K562 (cell line): Measurements from ENCODE around the gene STAU1. TPM values are rescaled to one million over a fixed set of nuclear protein-coding genes. Genes with fewer than 3 reads are reported as not detected.
A peak's percentile ranks its signal among the peaks of the same experiment; 100 is the strongest.

Experiments
- BCLAF1 ChIP-seq, 2 experiments: fragments of 450-650 bp in 1 of 2; IDR thresholded peaks; 2 replicates each; pipeline ENCODE4 v1.6.1; 2011 to 2017; ENCODE audit warnings: low read depth in 2 of 2, antibody characterized with exemption in 1 of 2, borderline replicate concordance in 1 of 2, low read length in 1 of 2, mild to moderate bottlenecking in 1 of 2, mixed read lengths in 1 of 2; ENCODE audit not compliant: control insufficient read depth in 1 of 2
- CREB1 ChIP-seq, 2 experiments: sonication (generic) in 1 of 2; formaldehyde crosslinking in 1 of 2; IDR thresholded peaks; 2 replicates each; pipeline versions ENCODE4 v1.6.1 to v1.8.0; 2012 to 2022; ENCODE audit warnings: inconsistent platforms in 1 of 2, mild to moderate bottlenecking in 1 of 2, missing genetic modification reagents in 1 of 2, moderate library complexity in 1 of 2
- ETS1 ChIP-seq: conservative IDR thresholded peaks from 2 replicates; pipeline ENCODE4 v1.6.1; 2011; ENCODE audit warnings: low read depth, mild to moderate bottlenecking, low read length; ENCODE audit not compliant: control insufficient read depth
- POLR2AphosphoS2 ChIP-seq: IDR thresholded peaks from 2 replicates; pipeline ENCODE4 v1.6.1; 2012; ENCODE audit warnings: low read length, improper control_type of control experiment
- RNF219 ChIP-seq: fragments of 250-450 bp; sonication (Bioruptor Pico); IDR thresholded peaks from 2 replicates; pipeline ENCODE4 v1.5.0; 2022; ENCODE audit warnings: mild to moderate bottlenecking
- SIN3B ChIP-seq: fragments of 450-650 bp; IDR thresholded peaks from 2 replicates; pipeline ENCODE4 v1.6.1; 2017; ENCODE audit warnings: low read depth, mild to moderate bottlenecking, moderate library complexity
- SMAD4 ChIP-seq: fragments of 250-450 bp; sonication (Bioruptor Pico); conservative IDR thresholded peaks from 2 replicates; pipeline ENCODE4 v1.8.0; 2021; ENCODE audit warnings: inconsistent platforms, mild to moderate bottlenecking, moderate library complexity
- SRF ChIP-seq, 2 experiments: fragments of 250-450, 450-650 bp in 1 of 2; sonication (Bioruptor Pico) in 1 of 2; sonication (generic) in 1 of 2; formaldehyde crosslinking; IDR thresholded peaks; 2 replicates each; pipeline versions ENCODE4 v1.5.0 to v1.5.1; 2020 to 2022; ENCODE audit warnings: mild to moderate bottlenecking in 1 of 2, missing genetic modification reagents in 1 of 2
- TAF9B ChIP-seq: fragments of 450-650 bp; IDR thresholded peaks from 2 replicates; pipeline ENCODE4 v1.6.1; 2018; ENCODE audit warnings: mild to moderate bottlenecking; ENCODE audit not compliant: partially characterized antibody
- TEAD4 ChIP-seq, 2 experiments: sonication (generic) in 1 of 2; formaldehyde crosslinking in 1 of 2; IDR thresholded peaks; 2 replicates each; pipeline versions ENCODE4 v1.6.1 to v1.8.0; 2012 to 2022; ENCODE audit warnings: borderline replicate concordance in 1 of 2, inconsistent platforms in 1 of 2, low read length in 1 of 2, mild to moderate bottlenecking in 1 of 2, missing genetic modification reagents in 1 of 2
- ZNF175 ChIP-seq: fragments of 200-800 bp; sonication (Bioruptor generic); IDR thresholded peaks from 2 replicates; pipeline ENCODE4 v1.6.1; 2016; ENCODE audit warnings: low read depth, mild to moderate bottlenecking, missing genetic modification characterization, missing compliant biosample characterization
- ZNF311 ChIP-seq: fragments of 250-450 bp; sonication (Bioruptor Pico); IDR thresholded peaks from 2 replicates; pipeline ENCODE4 v1.4.0; 2020; ENCODE audit warnings: mild to moderate bottlenecking, moderate library complexity
- ZNF431 ChIP-seq: sonication (generic); formaldehyde crosslinking; IDR thresholded peaks from 2 replicates; pipeline ENCODE4 v1.8.0; 2022; ENCODE audit warnings: mild to moderate bottlenecking, missing genetic modification reagents
- ZNF561 ChIP-seq: fragments of 450-650 bp; formaldehyde crosslinking; conservative IDR thresholded peaks from 2 replicates; pipeline ENCODE4 v1.4.0; 2020; ENCODE audit warnings: mild to moderate bottlenecking, moderate library complexity
- ZNF644 ChIP-seq: fragments of 200-800 bp; sonication (Bioruptor generic); IDR thresholded peaks from 2 replicates; pipeline ENCODE4 v1.6.1; 2016; ENCODE audit warnings: low read depth, missing genetic modification characterization, missing compliant biosample characterization
- polyA plus RNA-seq, 8 experiments: library from polyadenylated mRNA; depleted of rRNA in 4 of 8; stranded (reverse) in 5 of 8; unstranded in 3 of 8; fragments of >200 nt; fragmentation: Nextera tagmentation in 2 of 8; fragmentation: Illumina TruSeq in 1 of 8; extraction: Ambion mirVana in 2 of 8; extraction: Trizol in 1 of 8; gene quantifications; 2 replicates each; pipeline versions ENCODE4 v1.2.1 to v1.2.3, GENCODE V29; 2011 to 2014; ENCODE audit warnings: inconsistent platforms in 1 of 8, missing spikeins in 1 of 8
- total RNA-seq, 7 experiments: library from RNA; depleted of rRNA in 6 of 7; stranded (reverse); fragments of >200 nt in 6 of 7; fragmentation: Illumina TruSeq in 2 of 7; extraction: Trizol in 2 of 7; gene quantifications; 2 replicates each; pipeline versions ENCODE4 v1.2.1 to v1.2.3, GENCODE V29; 2011 to 2021; ENCODE audit warnings: low replicate concordance in 1 of 7
- TF ChIP-seq, protein P1 (sequence below), 2 experiments: fragments of 450-650 bp; conservative IDR thresholded peaks; 2 replicates each; pipeline ENCODE4 v1.6.1; 2017; ENCODE audit warnings: mild to moderate bottlenecking in 2 of 2, moderate library complexity in 2 of 2

Gene STAU1
- total and polyA plus RNA-seq, 9 of the 15 experiments (the other 6 are each of a cell fraction or from before 2014, with no cell fraction given), result 18.0 to 106 (median 50.6) TPM

DNA sequence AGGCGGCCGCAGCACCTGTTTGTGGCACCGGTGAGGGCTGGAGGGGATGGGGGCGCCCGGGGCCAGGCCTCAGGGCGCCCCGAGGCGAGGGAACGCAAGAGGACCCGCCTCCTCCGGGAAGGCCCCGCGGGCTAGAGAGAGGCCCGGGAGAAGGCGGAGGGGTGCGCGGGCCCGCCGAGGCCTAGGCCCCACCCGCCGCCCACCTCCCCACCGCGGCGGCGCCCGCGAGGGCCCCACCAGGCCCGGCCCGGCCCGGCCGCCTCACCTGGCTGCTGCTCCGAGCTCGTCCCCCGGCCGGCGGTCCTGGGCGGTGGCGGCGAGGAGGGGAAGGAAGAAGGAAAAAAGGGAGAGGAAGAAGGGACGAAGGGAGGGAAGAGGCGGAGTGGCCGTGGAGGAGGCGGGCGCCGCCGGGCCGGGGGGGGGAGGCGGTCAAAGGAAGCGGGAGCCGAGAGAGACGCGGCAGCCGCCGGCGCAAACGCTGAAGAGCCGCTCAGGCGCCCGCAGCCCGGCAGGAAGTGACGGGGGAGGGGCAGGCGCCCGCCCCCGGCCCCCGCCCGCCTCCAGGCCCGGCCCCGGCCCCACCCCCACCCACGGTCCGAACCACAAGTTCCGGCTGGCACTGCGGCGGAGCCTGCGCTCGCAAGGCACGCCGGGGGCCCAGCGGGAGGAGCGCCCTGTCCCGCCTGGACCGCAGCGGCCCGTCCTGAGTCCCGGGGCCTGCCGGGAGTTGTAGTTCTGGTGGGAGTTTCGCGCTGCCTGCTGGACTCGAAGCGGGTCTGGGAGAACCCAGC is at the start of gene STAU1 (continued):
- peak; percentile 99 for TF ChIP-seq ETS1
- 0 out of 2 replicates have a peak, but pooled peaks have one; percentile 30 for TF ChIP-seq SIN3B
- TF ChIP-seq POLR2AphosphoS2, result no peak
- TF ChIP-seq TEAD4 (IDR thresholded peaks at IDR 0.05; ENCODE audit: low read length), result no peak
- TF ChIP-seq TEAD4 (CRISPR knock-in tag; IDR thresholded peaks at IDR 0.05; ENCODE audit: borderline replicate concordance), result no peak
- TF ChIP-seq ZNF311 (CRISPR knock-in tag), result no peak
- peak; percentile 38; the same call in 1 of the 2 replicates for TF ChIP-seq SMAD4 (CRISPR knock-in tag)
- TF ChIP-seq TAF9B, result peak; percentile 57
- TF ChIP-seq BCLAF1 (IDR thresholded peaks at IDR 0.05; ENCODE audit: borderline replicate concordance in 1 of 2, control insufficient read depth in 1 of 2, low read depth in 2 of 2, low read length in 1 of 2), result peak in 1 of 2 experiments; percentile 76; a peak in 1 of 4 replicates
- 0 out of 2 replicates have a peak, but pooled peaks have one; percentile 57 for TF ChIP-seq ZNF431 (CRISPR knock-in tag)
- TF ChIP-seq ZNF175, result peak; percentile 90; the same call in 1 of the 2 replicates
- TF ChIP-seq, protein P1, sequence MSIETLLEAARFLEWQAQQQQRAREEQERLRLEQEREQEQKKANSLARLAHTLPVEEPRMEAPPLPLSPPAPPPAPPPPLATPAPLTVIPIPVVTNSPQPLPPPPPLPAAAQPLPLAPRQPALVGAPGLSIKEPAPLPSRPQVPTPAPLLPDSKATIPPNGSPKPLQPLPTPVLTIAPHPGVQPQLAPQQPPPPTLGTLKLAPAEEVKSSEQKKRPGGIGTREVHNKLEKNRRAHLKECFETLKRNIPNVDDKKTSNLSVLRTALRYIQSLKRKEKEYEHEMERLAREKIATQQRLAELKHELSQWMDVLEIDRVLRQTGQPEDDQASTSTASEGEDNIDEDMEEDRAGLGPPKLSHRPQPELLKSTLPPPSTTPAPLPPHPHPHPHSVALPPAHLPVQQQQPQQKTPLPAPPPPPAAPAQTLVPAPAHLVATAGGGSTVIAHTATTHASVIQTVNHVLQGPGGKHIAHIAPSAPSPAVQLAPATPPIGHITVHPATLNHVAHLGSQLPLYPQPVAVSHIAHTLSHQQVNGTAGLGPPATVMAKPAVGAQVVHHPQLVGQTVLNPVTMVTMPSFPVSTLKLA (conservative IDR thresholded peaks at IDR 0.05), result peak in 1 of 2 experiments; percentile 43; a peak in 1 of 4 replicates
- TF ChIP-seq RNF219 (CRISPR knock-in tag), result no peak
- TF ChIP-seq CREB1 (IDR thresholded peaks at IDR 0.05), result peak; percentile 67
- TF ChIP-seq CREB1 (CRISPR knock-in tag; IDR thresholded peaks at IDR 0.05), result peak; percentile 46
- TF ChIP-seq SRF (CRISPR knock-in tag; IDR thresholded peaks at IDR 0.05), result 0 out of 4 replicates have a peak, but pooled peaks of 1 of the 2 experiments have one; percentile 25
- TF ChIP-seq ZNF644 (tag), result peak; percentile 87; the same call in 1 of the 2 replicates
- TF ChIP-seq ZNF561, result no peak
